CD4-positive, alpha-beta T cell treated with Interleukin-15 for 1 hour (primary cell): ENCODE measurements around the gene B3GNT9.

Experiments
- DNase-seq: peaks from one replicate; pipeline ENCODE4 v3.0.0-alpha.2; 2020

B3GNT9 gene

GRCh38 chr16:67184995-67185650, 34.3 kb upstream of the B3GNT9 start:
- DNase-seq: peak; percentile 82

GRCh38 chr16:67184453-67184994, 33.7 kb upstream of the B3GNT9 start:
- DNase-seq: no peak

- peak; percentile 97 for DNase-seq
Measured at GRCh38 chr16:67183627-67184452, 33.0 kb upstream of the B3GNT9 start, which contains the start of gene MATCAP1. TSS of gene MATCAP1 (minus strand) at chr16:67183963. CDS start at chr16:67180610, 3,353 bp downstream.

GRCh38 chr16:67183284-67183626, 32.5 kb upstream of the B3GNT9 start:
- no peak for DNase-seq

- DNase-seq: no peak
Measured at GRCh38 chr16:67182288-67182687, 31.5 kb upstream of the B3GNT9 start.

- no peak for DNase-seq
Measured at GRCh38 chr16:67181346-67181745, 30.5 kb upstream of the B3GNT9 start.

GRCh38 chr16:67180166-67180565, 29.4 kb upstream of the B3GNT9 start:
- no peak for DNase-seq

GRCh38 chr16:67179421-67180080, 28.8 kb upstream of the B3GNT9 start:
- DNase-seq: no peak

GRCh38 chr16:67177743-67178699, 27.2 kb upstream of the B3GNT9 start:
- DNase-seq: peak; percentile 63

- DNase-seq: no peak
Measured at GRCh38 chr16:67176662-67177061, 25.9 kb upstream of the B3GNT9 start.

GRCh38 chr16:67174706-67175231, 24.0 kb upstream of the B3GNT9 start:
- DNase-seq: no peak

- DNase-seq: peak; percentile 73
Measured at GRCh38 chr16:67173808-67174705, 23.3 kb upstream of the B3GNT9 start.

GRCh38 chr16:67173323-67173722, 22.5 kb upstream of the B3GNT9 start:
- DNase-seq: no peak

- DNase-seq: no peak
Measured at GRCh38 chr16:67170949-67171649, 20.3 kb upstream of the B3GNT9 start.

GRCh38 chr16:67170168-67170948, 19.6 kb upstream of the B3GNT9 start, which contains the start of gene NOL3:
TSS of gene NOL3 (plus strand) at chr16:67170538.
- peak; percentile 43 for DNase-seq

GRCh38 chr16:67169642-67170167, 18.9 kb upstream of the B3GNT9 start:
- DNase-seq: no peak

GRCh38 chr16:67169011-67169451, 18.2 kb upstream of the B3GNT9 start:
- DNase-seq: no peak

- DNase-seq: no peak
Measured at GRCh38 chr16:67167588-67167987, 16.8 kb upstream of the B3GNT9 start.

- no peak for DNase-seq
Measured at GRCh38 chr16:67166598-67167168, 15.9 kb upstream of the B3GNT9 start.
